Smooth muscle cell (in vitro differentiated cells): ENCODE measurements around the gene ERAP2. TPM values are rescaled to one million over a fixed set of nuclear protein-coding genes. Genes with fewer than 3 reads are reported as not detected.
"Not testable (repeated sequence)": the region's sequence is repeated elsewhere in the genome, so short reads cannot be mapped to it uniquely, and the experiment has no call there.

Experiments used
- DNase-seq: peaks from one replicate; lab custom pipeline; 2025; ENCODE audit not compliant: unreplicated experiment; lab: John Stamatoyannopoulos, UW
- H2AFZ ChIP-seq: fragments of 200-600 bp; sonication (generic); 2 replicates; pipeline ENCODE4 v1.6.0; 2016; ENCODE audit warnings: antibody characterized with exemption, low read depth, mild to moderate bottlenecking
- H3F3A ChIP-seq: fragments of 200-600 bp; sonication (generic); 2 replicates; pipeline ENCODE4 v1.6.0; 2017; ENCODE audit warnings: antibody characterized with exemption, low read depth
- H3K27ac ChIP-seq: fragments of 200-600 bp; sonication (generic); 2 replicates; pipeline ENCODE4 v1.5.1; 2016; ENCODE audit warnings: low read depth, mild to moderate bottlenecking
- H3K27me3 ChIP-seq: fragments of 200-600 bp; sonication (generic); 2 replicates; pipeline ENCODE4 v1.6.1; 2016; ENCODE audit warnings: low read depth, mild to moderate bottlenecking
- H3K36me3 ChIP-seq: fragments of 200-600 bp; sonication (generic); 2 replicates; pipeline ENCODE4 v1.5.1; 2016; ENCODE audit warnings: low read depth
- H3K4me1 ChIP-seq: fragments of 200-600 bp; sonication (generic); 2 replicates; pipeline ENCODE4 v1.5.1; 2016; ENCODE audit warnings: low read depth
- H3K4me2 ChIP-seq: fragments of 200-600 bp; sonication (generic); 2 replicates; pipeline ENCODE4 v1.6.0; 2016; ENCODE audit warnings: mild to moderate bottlenecking
- H3K4me3 ChIP-seq: fragments of 200-600 bp; sonication (generic); 2 replicates; pipeline ENCODE4 v1.5.1; 2016; ENCODE audit warnings: mild to moderate bottlenecking
- H3K79me2 ChIP-seq: fragments of 200-600 bp; sonication (generic); 2 replicates; pipeline ENCODE4 v1.6.0; 2016; ENCODE audit warnings: low read depth, mild to moderate bottlenecking
- H3K9ac ChIP-seq: fragments of 200-600 bp; sonication (generic); 2 replicates; pipeline ENCODE4 v1.6.0; 2016; ENCODE audit warnings: low read depth
- H3K9me3 ChIP-seq: fragments of 200-600 bp; sonication (generic); replicated peaks from 2 replicates; pipeline ENCODE4 v1.5.1; 2016; ENCODE audit warnings: low read depth
- H4K20me1 ChIP-seq: fragments of 200-600 bp; sonication (generic); 2 replicates; pipeline ENCODE4 v1.6.0; 2016; ENCODE audit warnings: low read depth
- CTCF ChIP-seq: fragments of 200-600 bp; sonication (generic); IDR thresholded peaks from 2 replicates; pipeline ENCODE4 v1.5.1; 2017; ENCODE audit warnings: borderline replicate concordance, mild to moderate bottlenecking, antibody characterized with exemption; ENCODE audit not compliant: insufficient read depth, poor library complexity, severe bottlenecking
- WGBS: methylation state at CpG from one replicate; pipeline ENCODE4 v1.1.7; 2016; ENCODE audit warnings: low lambda C conversion rate; 5-methylcytosine and 5-hydroxymethylcytosine counted together
- polyA plus RNA-seq: library from polyadenylated mRNA; unstranded; fragments of >200 nt; fragmentation: Nextera tagmentation; extraction: Ambion mirVana; gene quantifications from 2 replicates; pipeline ENCODE4 v1.2.1, GENCODE V29; 2016
- total RNA-seq: library from RNA; depleted of rRNA; stranded (reverse); fragments of >200 nt; gene quantifications from 2 replicates; pipeline ENCODE4 v1.2.3, GENCODE V29; 2014

Gene ERAP2
- total and polyA plus RNA-seq, 2 experiments from 2014 or later, result 0.72 TPM; not detected in 1

- H3F3A ChIP-seq, result no peaks in the 10 kb centered on the region
- H3K27me3 ChIP-seq, result no peaks in the 10 kb centered on the region
- no peaks in the 10 kb centered on the region for H3K9me3 ChIP-seq
- no peak overlapping the region for H3K4me3 ChIP-seq
- peaks cover 10% of the 10 kb centered on the region for H3K4me1 ChIP-seq
- DNase-seq, result no peak
- H3K27ac ChIP-seq, result no peak overlapping the region
- no peak for TF ChIP-seq CTCF
- no peak overlapping the region for H3K9ac ChIP-seq
- no peaks in the 10 kb centered on the region for H4K20me1 ChIP-seq
- no peak overlapping the region for H3K4me2 ChIP-seq
- no peaks in the 10 kb centered on the region for H3K36me3 ChIP-seq
- H2AFZ ChIP-seq, result no peak overlapping the region
- no peaks in the 10 kb centered on the region for H3K79me2 ChIP-seq
- 60% methylated on average over 2 of the region's 2 CpGs for WGBS
Measured at GRCh38 chr5:96838201-96839070, 37.9 kb upstream of the ERAP2 start.

- WGBS, result 82% methylated on average over 2 of the region's 2 CpGs
- peaks cover 10% of the 10 kb centered on the region for H3K4me1 ChIP-seq
Measured at GRCh38 chr5:96839071-96839592, 37.2 kb upstream of the ERAP2 start.

GRCh38 chr5:96841931-96842330 is 34.4 kb upstream of the ERAP2 start:
- not testable (repeated sequence) for H4K20me1 ChIP-seq, H3K9me3 ChIP-seq, H3K27ac ChIP-seq, H3K27me3 ChIP-seq, H3K9ac ChIP-seq, H3F3A ChIP-seq, H3K79me2 ChIP-seq, DNase-seq, H3K4me2 ChIP-seq, H3K36me3 ChIP-seq, H3K4me3 ChIP-seq, H2AFZ ChIP-seq
- WGBS, result 77% methylated on average over 6 of the region's 6 CpGs
- H3K4me1 ChIP-seq, result peaks cover 18% of the 10 kb centered on the region

More at GRCh38 chr5:96839071-96839592, 37.2 kb upstream of the ERAP2 start:
- Histone ChIP-seq H3K9ac (no peak overlapping the region), H3K79me2 (no peaks in the 10 kb centered on the region), H3K4me2 (no peak overlapping the region), H3K27me3 (no peaks in the 10 kb centered on the region), H3K36me3 (no peaks in the 10 kb centered on the region), H2AFZ (no peak overlapping the region), H4K20me1 (no peaks in the 10 kb centered on the region), H3F3A (no peaks in the 10 kb centered on the region), H3K27ac (no peak overlapping the region), H3K4me3 (no peak overlapping the region), H3K9me3 (no peaks in the 10 kb centered on the region)
- TF ChIP-seq CTCF, result no peak
- DNase-seq, result no peak

GRCh38 chr5:96843140-96843539 is 33.2 kb upstream of the ERAP2 start:
- Histone ChIP-seq H3K27ac (no peak overlapping the region), H3K9me3 (no peaks in the 10 kb centered on the region), H3K4me2 (no peak overlapping the region), H3K9ac (no peak overlapping the region), H3K36me3 (no peaks in the 10 kb centered on the region), H3K27me3 (no peaks in the 10 kb centered on the region), H3F3A (no peaks in the 10 kb centered on the region), H3K79me2 (no peaks in the 10 kb centered on the region), H4K20me1 (no peaks in the 10 kb centered on the region), H2AFZ (no peak overlapping the region), H3K4me1 (peaks cover 18% of the 10 kb centered on the region), H3K4me3 (no peak overlapping the region)
- no peak for TF ChIP-seq CTCF
- no peak for DNase-seq
- 99% methylated on average over 3 of the region's 3 CpGs for WGBS
